Mucosa of gallbladder (tissue), 1 donor: ENCODE data around the gene LOXHD1. TPM values are rescaled to one million over a fixed set of nuclear protein-coding genes. Genes with fewer than 3 reads are reported as not detected.

Experiments used
- DNase-seq: peaks from one replicate; pipeline ENCODE4 v3.0.0-alpha.2; 2020; ENCODE audit warnings: low spot score
- total RNA-seq: library from RNA; stranded (reverse); gene quantifications from one replicate; pipeline ENCODE4 v1.2.1, GENCODE V29; 2021
- donor health status: DM: no; HTN: no; CAD: no.

LOXHD1 gene, protein sequence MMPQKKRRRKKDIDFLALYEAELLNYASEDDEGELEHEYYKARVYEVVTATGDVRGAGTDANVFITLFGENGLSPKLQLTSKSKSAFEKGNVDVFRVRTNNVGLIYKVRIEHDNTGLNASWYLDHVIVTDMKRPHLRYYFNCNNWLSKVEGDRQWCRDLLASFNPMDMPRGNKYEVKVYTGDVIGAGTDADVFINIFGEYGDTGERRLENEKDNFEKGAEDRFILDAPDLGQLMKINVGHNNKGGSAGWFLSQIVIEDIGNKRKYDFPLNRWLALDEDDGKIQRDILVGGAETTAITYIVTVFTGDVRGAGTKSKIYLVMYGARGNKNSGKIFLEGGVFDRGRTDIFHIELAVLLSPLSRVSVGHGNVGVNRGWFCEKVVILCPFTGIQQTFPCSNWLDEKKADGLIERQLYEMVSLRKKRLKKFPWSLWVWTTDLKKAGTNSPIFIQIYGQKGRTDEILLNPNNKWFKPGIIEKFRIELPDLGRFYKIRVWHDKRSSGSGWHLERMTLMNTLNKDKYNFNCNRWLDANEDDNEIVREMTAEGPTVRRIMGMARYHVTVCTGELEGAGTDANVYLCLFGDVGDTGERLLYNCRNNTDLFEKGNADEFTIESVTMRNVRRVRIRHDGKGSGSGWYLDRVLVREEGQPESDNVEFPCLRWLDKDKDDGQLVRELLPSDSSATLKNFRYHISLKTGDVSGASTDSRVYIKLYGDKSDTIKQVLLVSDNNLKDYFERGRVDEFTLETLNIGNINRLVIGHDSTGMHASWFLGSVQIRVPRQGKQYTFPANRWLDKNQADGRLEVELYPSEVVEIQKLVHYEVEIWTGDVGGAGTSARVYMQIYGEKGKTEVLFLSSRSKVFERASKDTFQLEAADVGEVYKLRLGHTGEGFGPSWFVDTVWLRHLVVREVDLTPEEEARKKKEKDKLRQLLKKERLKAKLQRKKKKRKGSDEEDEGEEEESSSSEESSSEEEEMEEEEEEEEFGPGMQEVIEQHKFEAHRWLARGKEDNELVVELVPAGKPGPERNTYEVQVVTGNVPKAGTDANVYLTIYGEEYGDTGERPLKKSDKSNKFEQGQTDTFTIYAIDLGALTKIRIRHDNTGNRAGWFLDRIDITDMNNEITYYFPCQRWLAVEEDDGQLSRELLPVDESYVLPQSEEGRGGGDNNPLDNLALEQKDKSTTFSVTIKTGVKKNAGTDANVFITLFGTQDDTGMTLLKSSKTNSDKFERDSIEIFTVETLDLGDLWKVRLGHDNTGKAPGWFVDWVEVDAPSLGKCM (N-terminal part only)
- total RNA-seq = 0.12 TPM

DNA sequence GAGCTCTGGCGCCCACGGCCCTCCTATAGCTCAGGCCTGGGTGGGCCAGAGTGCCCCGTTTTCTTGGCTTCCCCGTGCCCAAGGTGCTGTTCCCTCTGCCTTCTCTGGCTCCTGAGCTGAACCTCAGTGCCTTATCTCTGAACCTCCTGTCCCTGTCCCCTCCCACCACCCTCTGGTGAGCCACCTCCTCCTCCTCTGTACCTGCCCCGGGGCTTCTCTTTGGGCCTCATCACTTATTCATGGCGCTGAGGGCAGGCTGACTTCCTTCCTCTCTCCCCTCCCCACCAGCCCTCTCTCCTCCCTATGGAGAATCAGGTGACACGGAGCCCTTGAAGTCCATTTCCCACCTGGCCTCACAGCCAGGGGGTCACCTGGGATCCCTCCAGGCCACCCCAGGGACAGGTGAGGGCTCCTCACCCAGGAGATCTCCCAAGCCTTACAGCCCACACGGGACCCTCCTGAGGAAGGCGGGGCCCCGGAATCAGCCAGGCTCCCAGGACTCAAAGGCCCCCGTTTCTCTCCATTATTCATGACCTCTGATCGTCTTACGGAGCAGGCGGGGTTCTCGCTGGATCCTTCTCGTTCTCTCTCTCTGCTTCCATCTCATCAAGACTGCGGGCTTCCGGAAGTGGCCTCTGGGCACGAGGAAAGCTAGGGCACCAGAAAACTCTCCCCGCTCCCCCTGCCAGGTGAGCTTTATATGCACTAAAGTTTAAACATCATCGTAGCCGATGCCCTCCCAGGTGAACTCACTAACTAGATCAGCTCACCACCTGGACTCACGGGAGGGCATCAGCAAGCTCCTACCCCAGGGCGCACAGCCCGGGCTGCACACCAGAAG, at the start of gene LOXHD1:
Gene LOXHD1 (minus strand): TSS at position 106 of the 841 bp plus-strand sequence. CDS start 187 bp downstream, outside the sequence.
- DNase-seq = no peak

DNA sequence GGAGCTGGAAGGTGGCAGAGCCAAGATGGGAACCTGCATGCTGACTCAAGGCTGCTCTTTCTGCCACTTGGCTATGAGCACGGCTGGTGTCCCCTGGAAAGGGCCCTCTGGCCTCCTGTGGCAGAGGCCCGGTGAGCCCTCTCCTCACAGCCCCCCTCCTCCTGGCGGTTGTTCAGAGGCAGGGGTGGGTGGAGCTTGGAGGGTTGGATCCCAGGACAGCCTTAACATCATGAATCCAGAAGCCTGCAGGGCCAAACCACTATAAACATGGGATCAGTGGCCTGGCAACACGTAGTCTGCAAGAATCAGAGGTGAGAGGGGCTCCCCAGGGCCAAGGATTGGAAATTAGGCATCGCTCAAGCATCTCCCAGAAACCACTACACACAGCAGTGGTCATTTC, 48.5 kb upstream of the LOXHD1 start:
- DNase-seq = no peak

DNA sequence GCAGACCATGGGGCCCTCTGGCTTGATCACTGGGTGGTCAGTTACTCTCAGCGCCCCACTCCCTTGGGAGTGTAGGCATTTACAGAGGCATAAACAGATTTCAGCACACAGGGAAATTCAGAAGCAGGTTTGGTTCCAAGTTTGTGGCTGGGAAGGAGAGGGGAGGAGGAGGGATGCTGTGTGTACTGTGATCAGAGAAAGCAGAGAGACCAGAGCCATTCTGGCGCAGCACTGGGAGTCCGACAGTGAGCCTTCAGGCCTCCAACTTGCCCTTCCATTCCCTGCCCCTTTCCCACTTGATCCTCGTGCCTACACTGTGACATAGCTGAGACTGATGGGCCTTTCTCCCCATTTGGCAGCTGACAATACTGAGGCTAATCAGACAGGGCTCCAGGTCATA, 47.8 kb upstream of the LOXHD1 start:
- DNase-seq = no peak

DNA sequence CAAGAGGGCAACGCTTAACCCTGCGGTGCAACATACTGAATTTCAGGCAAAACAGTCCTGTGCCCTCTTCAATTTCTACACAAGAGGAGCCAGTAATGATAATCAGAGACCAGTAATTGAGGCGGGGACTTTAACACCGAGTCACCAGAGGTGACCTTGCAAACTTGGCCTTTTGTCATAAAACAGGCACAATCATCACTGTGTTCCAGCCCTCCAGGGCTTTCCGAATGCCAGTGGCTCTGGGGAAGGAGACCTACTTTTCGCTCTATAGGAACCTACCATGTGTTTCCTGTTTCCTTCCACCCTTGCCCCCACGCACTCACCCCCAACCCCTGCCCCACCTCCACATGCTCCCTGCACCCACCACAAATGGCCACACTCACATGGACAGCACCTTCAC, 47.2 kb upstream of the LOXHD1 start:
- DNase-seq = no peak

DNA sequence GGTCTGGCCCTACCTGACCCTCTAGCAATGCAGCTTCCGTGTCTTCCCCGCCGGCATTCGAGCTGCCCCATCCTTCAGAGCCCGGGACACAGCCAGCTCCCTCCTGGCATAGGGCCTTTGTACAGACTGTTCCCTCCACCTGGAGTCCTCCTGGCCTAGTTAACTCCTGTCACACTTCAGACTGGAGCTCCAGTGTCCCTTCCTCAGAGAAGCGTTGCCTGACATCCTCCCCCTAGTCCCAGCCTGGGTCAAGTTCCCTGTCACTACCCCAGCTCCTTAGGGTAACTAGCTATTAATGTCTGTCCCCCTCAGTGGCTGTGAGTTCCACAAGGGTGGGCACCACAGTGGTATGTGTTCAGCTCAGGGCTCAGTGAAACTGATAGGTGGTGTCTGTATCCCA, 45.5 kb upstream of the LOXHD1 start:
- DNase-seq = no peak

DNA sequence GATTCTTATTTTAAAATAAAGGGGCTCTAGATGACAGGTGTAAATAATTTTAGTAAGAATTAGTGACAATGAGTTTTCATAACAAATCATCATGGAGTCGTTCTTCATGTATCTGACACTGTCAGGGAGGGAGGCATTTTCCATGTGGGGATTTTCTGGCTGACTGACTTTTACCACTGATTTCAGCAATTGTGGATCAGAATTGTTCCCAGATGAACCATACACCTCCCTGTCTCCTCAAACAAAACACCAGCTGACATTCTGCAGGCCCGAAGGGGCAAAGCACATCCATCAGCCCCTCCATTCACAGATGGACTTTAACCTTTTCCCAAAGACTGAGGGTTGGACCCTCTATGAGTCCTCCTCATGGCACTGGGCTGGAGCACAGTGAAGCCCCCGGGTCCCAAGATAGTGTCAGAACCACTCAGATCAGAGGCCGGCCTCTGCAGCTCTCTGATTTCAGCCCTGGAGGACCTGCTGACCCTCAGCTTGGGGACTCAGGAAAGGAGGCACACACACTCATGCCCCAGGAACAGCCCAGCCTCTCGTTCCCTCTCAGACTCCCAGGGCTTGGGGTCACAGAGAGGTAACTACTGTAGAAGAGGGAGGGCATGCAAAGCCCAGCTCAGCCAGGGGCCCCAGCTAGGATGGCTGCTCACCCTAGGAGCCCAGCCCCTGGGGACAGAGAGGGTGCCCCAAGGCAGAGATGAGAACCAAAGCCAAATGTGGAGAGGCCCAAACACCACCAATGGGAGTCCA, 43.2 kb upstream of the LOXHD1 start:
- DNase-seq = no peak

DNA sequence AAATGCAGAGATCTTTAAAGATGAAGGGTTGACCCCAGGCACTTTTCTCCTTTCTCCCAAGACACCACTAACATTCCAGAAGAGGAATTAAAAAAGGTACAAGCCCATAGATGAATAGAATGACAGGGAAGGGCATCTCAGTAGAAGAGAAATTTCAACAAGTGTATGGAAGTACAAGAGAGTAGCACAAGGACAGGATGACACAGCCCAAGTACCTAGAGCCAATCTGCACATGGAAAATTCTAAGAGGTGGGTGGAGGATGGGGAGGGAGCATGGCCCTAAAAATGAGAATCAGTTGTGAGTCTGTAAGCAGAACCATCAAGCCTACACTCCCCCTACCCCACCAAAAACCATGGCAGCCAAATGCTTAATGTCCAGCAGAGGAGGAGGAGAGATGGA, 39.7 kb upstream of the LOXHD1 start:
- DNase-seq = no peak

DNA sequence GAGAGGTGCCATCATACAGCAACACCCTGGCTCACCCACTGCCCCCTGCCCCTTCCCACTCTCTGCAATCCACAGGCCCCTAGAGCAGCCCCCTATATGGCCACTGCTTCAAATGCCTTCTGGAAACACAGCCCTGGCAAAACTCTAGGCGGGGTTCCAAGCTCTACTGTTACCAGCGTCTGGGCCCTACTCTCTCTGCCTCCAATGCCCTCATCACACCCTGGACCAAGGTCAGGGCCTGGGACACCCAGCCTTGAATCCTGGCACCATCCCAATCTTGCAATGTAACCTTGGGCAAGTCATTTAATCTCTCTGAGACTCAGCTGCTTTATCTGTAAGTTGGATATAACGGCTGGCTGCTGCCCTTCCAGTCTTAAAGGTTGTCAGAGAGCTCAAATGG, 39.2 kb upstream of the LOXHD1 start:
- DNase-seq = no peak

DNA sequence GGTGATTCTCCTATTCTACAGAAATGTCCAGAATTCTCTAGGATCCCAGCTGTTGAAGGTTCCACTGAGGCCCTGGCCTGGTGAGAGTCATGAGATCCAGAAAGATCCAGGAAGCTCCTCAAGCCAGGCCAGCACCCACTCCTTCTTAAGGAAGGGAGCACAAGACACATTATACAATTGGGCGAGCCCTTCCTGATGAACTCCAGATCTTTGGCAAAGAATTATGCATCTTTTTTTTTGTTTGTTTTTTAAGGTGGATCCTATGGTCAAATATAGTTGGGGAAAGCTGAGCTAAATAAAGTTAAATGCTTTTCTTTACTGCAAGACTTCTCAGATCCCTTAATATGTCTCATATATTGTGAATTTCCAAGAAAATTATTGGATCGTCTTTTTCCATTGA, 37.0 kb upstream of the LOXHD1 start:
- no peak for DNase-seq

DNA sequence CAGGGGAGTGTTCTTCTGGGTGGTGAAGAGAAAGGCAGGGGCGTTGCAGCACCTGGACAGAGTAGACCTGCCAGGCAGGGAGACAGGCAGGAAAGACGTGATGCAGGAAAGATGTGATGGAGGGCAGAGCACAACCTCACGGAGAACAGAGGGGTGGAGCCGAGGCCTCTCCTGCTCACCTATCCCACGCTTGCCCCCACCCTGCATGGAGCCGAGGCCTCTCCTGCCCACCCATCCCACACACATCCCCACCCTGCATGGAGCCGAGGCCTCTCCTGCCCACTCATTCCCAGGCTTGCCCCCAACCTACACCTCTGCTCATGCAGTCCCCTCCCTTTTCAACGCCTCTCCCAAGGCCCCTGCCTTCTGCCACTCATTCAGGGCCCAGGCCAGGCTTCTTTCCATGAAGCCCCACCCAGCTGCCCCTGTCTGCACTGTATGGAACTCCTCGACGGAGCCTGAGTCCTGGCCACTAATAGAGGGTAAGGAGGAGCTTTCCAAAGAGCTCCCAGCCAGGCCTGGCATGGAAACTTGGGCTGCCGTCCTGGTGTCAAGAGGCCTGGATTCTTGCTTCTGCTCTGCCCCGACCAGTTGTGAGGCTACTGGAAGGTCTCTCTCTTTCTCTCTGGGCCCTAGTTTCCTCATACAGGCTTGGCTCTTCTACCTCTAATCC, 32.0 kb upstream of the LOXHD1 start:
- no peak for DNase-seq

DNA sequence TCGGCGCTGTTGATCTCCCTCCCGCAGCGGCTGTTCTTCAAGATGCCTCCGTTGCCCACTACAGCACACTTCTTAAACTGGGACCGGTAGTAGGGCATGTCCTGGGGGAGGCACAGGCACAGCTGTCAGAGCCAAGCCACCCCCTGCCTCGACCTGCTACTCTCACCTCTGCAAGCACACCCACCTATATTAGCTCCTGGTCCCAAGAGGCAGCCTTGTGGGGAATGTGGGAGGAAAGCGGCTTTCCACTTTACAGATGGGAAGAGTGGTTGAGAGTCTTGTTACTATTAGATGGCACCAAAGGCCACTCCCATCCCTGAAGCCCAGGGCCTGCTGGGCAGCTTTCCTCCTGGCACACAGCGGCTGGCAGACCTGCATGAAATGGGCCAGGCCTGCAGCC, 29.2 kb upstream of the LOXHD1 start:
- DNase-seq = no peak

DNA sequence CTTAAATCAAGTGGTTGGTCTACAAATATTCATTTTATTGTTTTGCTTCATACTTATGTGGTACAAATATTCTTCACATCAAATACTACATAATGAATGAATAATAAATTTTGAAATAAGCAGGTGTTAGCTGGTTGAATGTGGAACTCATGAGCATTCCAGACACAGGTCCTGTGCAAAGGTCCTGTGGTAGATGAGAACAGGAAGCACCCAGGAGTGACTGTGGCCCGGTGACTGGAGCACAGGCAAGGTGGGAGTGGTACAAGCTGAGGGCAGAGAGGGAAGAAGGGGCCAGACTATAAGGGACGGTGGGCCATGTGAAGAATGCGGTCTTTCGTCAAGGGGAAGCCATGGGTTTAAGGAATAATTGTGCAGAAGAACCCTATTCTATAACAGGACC, 26.2 kb upstream of the LOXHD1 start:
- no peak for DNase-seq

DNA sequence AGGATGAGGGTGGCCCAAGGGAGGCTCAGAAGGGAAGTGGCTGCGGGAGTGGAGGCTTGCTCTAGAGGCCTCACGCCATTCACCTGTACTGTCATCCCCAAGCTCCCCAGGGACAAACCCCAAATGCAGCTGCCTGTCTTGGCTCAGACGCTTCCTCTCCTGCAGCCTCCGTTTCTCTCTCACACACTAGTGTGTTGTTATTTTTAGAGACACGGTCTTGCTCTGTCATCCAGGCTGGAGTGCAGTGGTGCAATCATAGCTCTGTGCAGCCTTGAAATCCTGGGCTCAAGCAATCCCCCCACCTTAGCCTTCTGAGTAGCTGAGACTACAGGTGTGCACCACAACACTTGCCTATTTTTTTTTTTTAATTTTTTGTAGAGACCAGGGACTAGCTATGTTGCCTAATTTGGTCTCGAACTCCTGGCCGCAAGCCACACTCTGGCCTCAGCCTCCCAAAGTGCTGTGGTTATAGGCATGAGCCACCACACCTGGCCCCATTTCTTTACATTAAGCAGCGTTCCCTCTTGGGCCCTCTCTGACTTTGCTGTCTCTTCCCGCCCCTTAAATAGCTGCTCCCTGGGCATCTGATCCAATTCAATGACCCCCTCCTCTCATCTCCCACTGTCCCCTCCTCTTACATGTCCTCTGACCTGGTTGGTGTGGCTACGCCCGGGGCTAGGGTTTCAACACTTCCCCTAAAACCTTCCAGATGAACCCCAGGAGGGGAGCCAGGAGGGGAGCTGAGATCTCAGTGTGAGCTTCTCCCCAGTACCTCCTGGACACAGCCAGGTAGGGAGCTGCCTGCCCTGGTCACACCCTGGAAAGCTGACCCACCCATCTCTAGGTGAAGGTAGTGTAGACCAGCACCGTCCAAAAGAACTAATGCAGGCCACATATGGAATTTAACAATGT, 24.0 kb upstream of the LOXHD1 start:
- DNase-seq = no peak

DNA sequence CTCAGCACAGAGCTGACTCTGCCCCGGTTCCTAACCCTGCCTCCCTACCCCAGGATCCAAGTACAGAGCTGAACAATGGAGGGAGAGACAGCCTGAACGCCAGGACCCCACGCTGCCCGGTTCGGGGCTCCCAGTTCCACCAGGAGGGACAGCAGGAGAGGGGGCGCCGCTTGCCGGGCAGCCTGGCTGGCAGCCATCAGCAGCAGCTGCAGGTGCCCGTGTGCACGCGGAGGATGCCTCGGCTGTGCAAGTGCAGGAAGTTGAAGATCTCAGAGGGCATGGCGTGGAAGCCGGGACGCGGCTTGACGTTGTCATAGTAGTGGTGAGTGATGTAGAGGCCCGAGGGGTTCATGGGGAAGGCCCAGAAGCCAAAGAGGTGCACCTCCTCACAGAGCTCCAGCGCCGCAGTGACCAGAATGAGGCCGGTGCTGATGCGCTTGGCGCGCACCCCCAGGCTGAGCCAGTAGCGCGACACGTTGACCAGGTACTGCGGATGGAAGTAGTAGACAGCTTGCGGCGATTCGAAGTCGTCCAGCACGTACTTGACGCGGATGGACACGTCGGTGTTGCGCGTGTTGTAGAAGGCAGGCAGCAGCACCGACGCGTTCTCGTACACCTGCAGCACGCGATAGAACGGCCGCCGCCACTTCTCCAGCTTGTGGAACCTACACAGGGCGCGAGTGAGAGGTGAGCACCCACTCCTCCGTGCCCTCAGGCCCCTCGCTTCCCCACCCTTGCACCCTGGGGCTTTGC, 23.0 kb upstream of the LOXHD1 start:
- no peak for DNase-seq

DNA sequence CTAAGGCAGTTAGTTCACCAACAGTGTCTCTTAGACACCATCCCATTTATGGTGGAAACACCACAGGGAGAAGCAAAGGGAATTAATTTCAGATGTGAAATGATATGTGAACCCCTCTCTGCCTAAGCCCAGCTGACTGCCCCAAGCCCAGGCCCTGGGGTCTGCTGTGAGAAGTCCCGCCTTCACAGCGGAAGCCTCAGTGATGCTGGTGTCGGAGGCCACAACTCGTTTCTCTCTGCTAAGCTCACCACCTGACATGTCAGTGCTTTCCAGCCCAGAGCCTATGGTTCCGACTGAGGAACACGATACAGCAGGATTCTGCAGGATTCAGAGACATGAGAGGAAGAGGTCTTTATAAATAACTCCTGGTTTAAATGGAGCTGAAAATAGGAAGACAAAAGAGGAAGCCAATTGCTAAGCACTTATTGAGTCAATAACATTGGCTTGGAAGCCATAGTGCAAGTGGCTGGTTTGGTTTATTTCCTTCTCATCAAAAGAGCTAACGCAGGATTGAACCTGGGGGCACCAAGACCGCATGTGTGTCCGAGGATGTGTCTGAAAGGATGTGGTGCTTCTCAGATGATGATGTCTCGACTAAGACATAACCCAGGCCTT, 21.9 kb upstream of the LOXHD1 start:
- no peak for DNase-seq

DNA sequence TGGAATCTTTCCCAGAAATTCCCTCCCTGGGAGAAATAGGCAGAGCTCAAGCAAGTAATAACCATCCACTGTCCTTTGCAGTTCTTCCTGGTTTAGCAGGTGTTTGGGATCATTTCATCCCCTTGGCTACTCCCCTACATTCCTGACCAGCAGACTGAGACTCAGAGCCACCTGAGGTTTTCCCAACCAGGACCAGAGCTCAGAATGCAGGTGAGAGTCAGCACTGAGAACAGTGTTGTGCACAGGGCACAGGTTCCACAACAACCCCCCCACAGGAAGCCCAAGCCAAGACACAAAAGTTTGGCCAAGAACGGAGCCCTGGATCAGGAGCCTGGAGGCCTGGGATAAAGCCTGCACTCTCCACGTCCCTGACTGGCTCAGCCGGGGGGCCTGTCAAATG, 21.0 kb upstream of the LOXHD1 start:
- DNase-seq = no peak

DNA sequence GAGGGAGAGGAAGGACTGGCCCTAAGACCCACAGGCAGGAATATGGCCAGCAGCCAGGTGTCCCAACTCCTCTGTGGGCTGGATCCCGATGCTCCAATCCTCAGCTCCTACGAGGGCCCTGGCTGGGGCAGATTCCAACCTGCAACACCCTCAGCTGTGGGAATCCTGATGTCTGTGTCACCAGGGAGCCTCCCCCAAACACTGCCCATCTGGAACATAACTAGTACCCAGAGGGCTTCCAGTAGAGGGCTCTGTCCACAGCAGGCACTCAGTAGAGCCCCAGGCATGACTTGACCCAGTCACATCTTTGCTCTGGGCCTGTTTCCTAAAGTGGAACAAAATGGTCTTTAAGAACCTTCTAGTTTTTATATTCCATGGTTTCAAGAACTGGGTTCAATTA, 20.6 kb upstream of the LOXHD1 start:
- DNase-seq = no peak
